Testis (tissue), 3 donors: Measurements from ENCODE around the gene PRKG1. TPM values are rescaled to one million over a fixed set of nuclear protein-coding genes. Genes with fewer than 3 reads are reported as not detected.

Experiments
- DNase-seq: peaks from one replicate; pipeline ENCODE4 v3.0.0-alpha.2; 2019
- H3K27ac ChIP-seq, 2 donors: fragments of 200-600 bp; sonication (generic); one replicate each; pipeline ENCODE4 v1.5.1; 2019
- H3K27me3 ChIP-seq: fragments of 200-600 bp; sonication (generic); one replicate; pipeline ENCODE4 v1.5.1; 2019
- H3K36me3 ChIP-seq: fragments of 200-600 bp; sonication (generic); one replicate; pipeline ENCODE4 v1.5.1; 2017; ENCODE audit warnings: low read depth; ENCODE audit errors: missing control alignments
- H3K4me1 ChIP-seq: fragments of 200-600 bp; sonication (generic); one replicate; pipeline ENCODE4 v1.5.1; 2019
- H3K4me3 ChIP-seq, 2 donors: fragments of 200-600 bp; sonication (generic); one replicate each; pipeline ENCODE4 v1.5.1; 2017 to 2019
- H3K9me3 ChIP-seq: fragments of 200-600 bp; sonication (generic); one replicate; pipeline ENCODE4 v1.5.1; 2017
- CTCF ChIP-seq, 3 experiments: fragments of 450-650 bp in 2 of 3; fragments of 200-600 bp in 1 of 3; sonication (generic) in 1 of 3; IDR thresholded peaks; one replicate each; pipeline ENCODE4 v1.5.1; 2016 to 2019; ENCODE audit warnings: antibody characterized with exemption in 3 of 3, mild to moderate bottlenecking in 2 of 3, moderate library complexity in 1 of 3
- POLR2A ChIP-seq: fragments of 450-650 bp; IDR thresholded peaks from one replicate; pipeline ENCODE4 v1.6.1; 2017; ENCODE audit warnings: antibody characterized with exemption, mild to moderate bottlenecking, moderate library complexity
- WGBS, 2 donors: methylation state at CpG; one replicate each; pipeline ENCODE4 v1.1.5; 2018; 5-methylcytosine and 5-hydroxymethylcytosine counted together
- intact Hi-C: fragments of 100-400 bp; cut with DNase I; formaldehyde crosslinking; loops from one replicate; pipeline ENCODE4 v1.15.1; 2023; ENCODE audit warnings: low total_unique reads
- polyA plus RNA-seq: library from polyadenylated mRNA; stranded (reverse); fragments of 350-450 nt; fragmentation: Illumina TruSeq; extraction: RNeasy Lipid Tissue Mini Kit (QIAGEN cat#74804); gene quantifications from one replicate; pipeline ENCODE4 v1.2.3, GENCODE V29; 2014; ENCODE audit warnings: low read depth, low replicate concordance; ENCODE audit not compliant: insufficient read depth
- total RNA-seq, 2 donors: library from RNA; depleted of rRNA; stranded (reverse); fragments of >200 nt; gene quantifications; one replicate each; pipeline ENCODE4 v1.2.3, GENCODE V29; 2016

The PRKG1 gene
- total and polyA plus RNA-seq, 3 donors from 2014 or later, result 6.3 to 15.3 (median 12.5) TPM

GRCh38 chr10:51629934-51630639, 555.8 kb downstream of the PRKG1 start:
- Histone ChIP-seq H3K27me3 (no peaks in the 10 kb centered on the region), H3K9me3 (no peaks in the 10 kb centered on the region), H3K4me3 (no peak overlapping the region), H3K36me3 (no peaks in the 10 kb centered on the region), H3K27ac (no peak overlapping the region), H3K4me1 (no peaks in the 10 kb centered on the region)
- TF ChIP-seq CTCF (IDR thresholded peaks at IDR 0.05), result no peak
- TF ChIP-seq POLR2A, result no peak
- intact Hi-C loops, result no loop called here
- WGBS, 2 donors, result 82 to 90% methylated on average over 10 to 11 of the region's 11 CpGs
- no peak for DNase-seq

GRCh38 chr10:51630640-51631005, 556.3 kb downstream of the PRKG1 start:
- DNase-seq, result no peak
- no peak overlapping the region for H3K27ac ChIP-seq
- H3K4me1 ChIP-seq, result no peaks in the 10 kb centered on the region
- H3K27me3 ChIP-seq, result no peaks in the 10 kb centered on the region
- intact Hi-C loops, result no loop called here
- H3K9me3 ChIP-seq, result no peaks in the 10 kb centered on the region
- H3K36me3 ChIP-seq, result no peaks in the 10 kb centered on the region
- 75 to 87% methylated on average over 7 of the region's 7 CpGs for WGBS, 2 donors
- no peak overlapping the region for H3K4me3 ChIP-seq
- TF ChIP-seq CTCF (IDR thresholded peaks at IDR 0.05) (no peak), POLR2A (no peak)

GRCh38 chr10:51635436-51635835, 561.1 kb downstream of the PRKG1 start:
- no peak for DNase-seq

GRCh38 chr10:51638211-51638610, 563.9 kb downstream of the PRKG1 start:
- H3K27me3 ChIP-seq, result no peaks in the 10 kb centered on the region
- no peaks in the 10 kb centered on the region for H3K4me1 ChIP-seq
- no peak overlapping the region for H3K27ac ChIP-seq
- no peak overlapping the region for H3K4me3 ChIP-seq
- no peak for TF ChIP-seq CTCF (IDR thresholded peaks at IDR 0.05)
- no peak for TF ChIP-seq POLR2A
- WGBS, 2 donors, result 91 to 95% methylated on average over 4 of the region's 4 CpGs
- no peak for DNase-seq
- no peaks in the 10 kb centered on the region for H3K36me3 ChIP-seq
- H3K9me3 ChIP-seq, result no peaks in the 10 kb centered on the region
- intact Hi-C loops, result no loop called here

More at GRCh38 chr10:51635436-51635835, 561.1 kb downstream of the PRKG1 start:
- 87 to 92% methylated on average over 1 of the region's 1 CpG for WGBS, 2 donors
- Histone ChIP-seq H3K9me3 (no peaks in the 10 kb centered on the region), H3K27ac (no peak overlapping the region), H3K36me3 (no peaks in the 10 kb centered on the region), H3K27me3 (no peaks in the 10 kb centered on the region), H3K4me3 (no peak overlapping the region), H3K4me1 (no peaks in the 10 kb centered on the region)
- intact Hi-C loops, result no loop called here
- no peak for TF ChIP-seq POLR2A
- no peak for TF ChIP-seq CTCF (IDR thresholded peaks at IDR 0.05)

GRCh38 chr10:51638737-51639136, 564.5 kb downstream of the PRKG1 start:
- Histone ChIP-seq H3K27me3 (no peaks in the 10 kb centered on the region), H3K4me3 (no peak overlapping the region), H3K9me3 (no peaks in the 10 kb centered on the region), H3K4me1 (no peaks in the 10 kb centered on the region), H3K36me3 (no peaks in the 10 kb centered on the region), H3K27ac (no peak overlapping the region)
- peak in 1 of 3 experiments; percentile 13 for TF ChIP-seq CTCF (IDR thresholded peaks at IDR 0.05)
- no peak for TF ChIP-seq POLR2A
- intact Hi-C loops, result no loop called here
- WGBS, 2 donors, result 78 to 93% methylated on average over 1 of the region's 1 CpG
- no peak for DNase-seq
